HCT116 (cell line): ENCODE results near the gene TPD52L3. TPM values are rescaled to one million over a fixed set of nuclear protein-coding genes. Genes with fewer than 3 reads are reported as not detected.

ENCODE experiments used
- ATAC-seq: fragments of 200-7000 bp; cut with Tn5 transposase; 2 replicates; pipeline ENCODE4 v1.9.1; 2020; ENCODE audit warnings: mild to moderate bottlenecking, moderate library complexity
- BruUV-seq: library from RNA; stranded (reverse); fragments of 400-500 nt; replicated peaks from 2 replicates; lab custom pipeline; 2021; lab: Mats Ljungman, UMichigan
- CTCF ChIA-PET: fragments of 300-600 bp; sonication (Branson Sonifier 250); formaldehyde crosslinking; loops from one replicate; lab custom pipeline; 2021; ENCODE audit warnings: antibody characterized with exemption; lab: Charles Lee
- POLR2A ChIA-PET: fragments of 300-600, 350-600 bp; sonication (Branson Sonifier 250); formaldehyde crosslinking; loops from one replicate; lab custom pipeline; 2021; ENCODE audit warnings: antibody characterized with exemption; lab: Charles Lee
- RAD21 ChIA-PET, 2 experiments: fragments of 300-600 bp; sonication (Branson Sonifier 250); formaldehyde crosslinking; loops; one replicate each; lab custom pipeline; 2023; ENCODE audit warnings: low total read pairs in 2 of 2; ENCODE audit not compliant: uncharacterized antibody in 2 of 2, unreplicated experiment in 2 of 2, low non-redundant PET in 1 of 2; lab: Charles Lee
- DNase-seq: peaks from one replicate; pipeline ENCODE4 v3.0.0-alpha.2; 2010; ENCODE audit warnings: low read depth, low spot score
- H2AFZ ChIP-seq: fragments of 200-600 bp; shearing (Covaris generic), sonication (generic); 2 replicates; pipeline ENCODE4 v1.6.1; 2017; ENCODE audit warnings: low read depth, mixed run types, mixed read lengths, antibody characterized with exemption, low read length; ENCODE audit not compliant: poor library complexity, severe bottlenecking
- H3K27ac ChIP-seq: 2 replicates; pipeline ENCODE4 v1.5.1; 2012; ENCODE audit warnings: low read depth, low read length
- H3K27me3 ChIP-seq: fragments of 200-600 bp; sonication (generic); 2 replicates; pipeline ENCODE4 v1.6.1; 2016; ENCODE audit warnings: mixed run types, low read length, mixed read lengths; ENCODE audit not compliant: insufficient read depth
- H3K36me3 ChIP-seq, 2 experiments: fragments of 200-500 bp in 1 of 2; fragments of 200-600 bp in 1 of 2; sonication (Bioruptor generic) in 1 of 2; sonication (generic) in 1 of 2; 2 replicates each; pipeline versions ENCODE4 v1.5.1 to v1.6.1; 2014 to 2016; ENCODE audit warnings: low read length in 2 of 2, inconsistent platforms in 1 of 2, mixed read lengths in 1 of 2, mixed run types in 1 of 2; ENCODE audit not compliant: insufficient read depth in 2 of 2, control insufficient read depth in 1 of 2
- H3K4me1 ChIP-seq, 2 experiments: fragments of 200-600 bp in 1 of 2; sonication (generic) in 1 of 2; 2 replicates each; pipeline versions ENCODE4 v1.5.1 to v1.6.1; 2012 to 2017; ENCODE audit warnings: low read length in 2 of 2, inconsistent platforms in 1 of 2, mild to moderate bottlenecking in 1 of 2, mixed read lengths in 1 of 2, mixed run types in 1 of 2, moderate library complexity in 1 of 2; ENCODE audit not compliant: insufficient read depth in 2 of 2, control insufficient read depth in 1 of 2
- H3K4me2 ChIP-seq: fragments of 200-600 bp; sonication (generic); 2 replicates; pipeline ENCODE4 v1.6.1; 2017; ENCODE audit warnings: mixed run types, low read length, mixed read lengths
- H3K4me3 ChIP-seq, 2 experiments: fragments of 200-600 bp in 1 of 2; sonication (generic) in 1 of 2; replicated peaks in 1 of 2; 2 replicates each; pipeline ENCODE4 v1.5.1; 2011 to 2016; ENCODE audit warnings: low read length in 2 of 2, control low read depth in 1 of 2, low read depth in 1 of 2, mild to moderate bottlenecking in 1 of 2, mixed read lengths in 1 of 2, mixed run types in 1 of 2
- H3K79me2 ChIP-seq: fragments of 200-600 bp; sonication (generic); 2 replicates; pipeline ENCODE4 v1.6.1; 2017; ENCODE audit warnings: mild to moderate bottlenecking, mixed run types, low read length, moderate library complexity, mixed read lengths; ENCODE audit not compliant: insufficient read depth
- H3K9ac ChIP-seq: fragments of 200-600 bp; sonication (generic); 2 replicates; pipeline ENCODE4 v1.6.1; 2016; ENCODE audit warnings: low read length, mixed read lengths
- H3K9me2 ChIP-seq: fragments of 200-600 bp; sonication (generic), shearing (Covaris generic); 2 replicates; pipeline ENCODE4 v1.6.1; 2017; ENCODE audit warnings: mixed run types, mild to moderate bottlenecking, moderate library complexity; ENCODE audit not compliant: insufficient read depth
- H3K9me3 ChIP-seq, 2 experiments: fragments of 200-500 bp in 1 of 2; fragments of 200-600 bp in 1 of 2; sonication (Bioruptor generic) in 1 of 2; sonication (generic) in 1 of 2; 2 replicates each; pipeline ENCODE4 v1.6.1; 2014 to 2017; ENCODE audit warnings: low read length in 2 of 2, mixed read lengths in 2 of 2, inconsistent platforms in 1 of 2, low read depth in 1 of 2, mild to moderate bottlenecking in 1 of 2, mixed run types in 1 of 2, moderate library complexity in 1 of 2; ENCODE audit not compliant: control insufficient read depth in 1 of 2, insufficient read depth in 1 of 2
- H4K20me1 ChIP-seq: fragments of 200-600 bp; sonication (generic), shearing (Covaris generic); 2 replicates; pipeline ENCODE4 v1.6.1; 2017; ENCODE audit warnings: mixed run types, mild to moderate bottlenecking, moderate library complexity; ENCODE audit not compliant: insufficient read depth
- CEBPB ChIP-seq: IDR thresholded peaks from 2 replicates; pipeline ENCODE4 v1.6.1; 2012; ENCODE audit warnings: low read depth
- ELF1 ChIP-seq: IDR thresholded peaks from 2 replicates; pipeline ENCODE4 v1.6.1; 2012; ENCODE audit warnings: low read depth, borderline replicate concordance
- EZH2 ChIP-seq: fragments of 200-600 bp; sonication (generic); IDR thresholded peaks from 2 replicates; pipeline ENCODE4 v1.6.1; 2017; ENCODE audit warnings: antibody characterized with exemption, mixed run types
- EZH2phosphoT487 ChIP-seq: fragments of 200-600 bp; IDR thresholded peaks from 2 replicates; pipeline ENCODE4 v1.6.1; 2018; ENCODE audit warnings: antibody characterized with exemption, borderline replicate concordance
- POLR2AphosphoS5 ChIP-seq: IDR thresholded peaks from 2 replicates; pipeline ENCODE4 v1.6.1; 2011; ENCODE audit warnings: mild to moderate bottlenecking, low read depth, low read length, moderate library complexity
- RAD21 ChIP-seq: IDR thresholded peaks from 2 replicates; pipeline ENCODE4 v1.6.1; 2012; ENCODE audit warnings: low read depth, mild to moderate bottlenecking
- SIN3A ChIP-seq: IDR thresholded peaks from 2 replicates; pipeline ENCODE4 v1.6.1; 2012; ENCODE audit warnings: low read depth
- SRF ChIP-seq: IDR thresholded peaks from 2 replicates; pipeline ENCODE4 v1.6.1; 2012; ENCODE audit warnings: low read depth
- YY1 ChIP-seq: IDR thresholded peaks from 2 replicates; pipeline ENCODE4 v1.6.1; 2011; ENCODE audit warnings: low read length, low read depth, moderate library complexity, mild to moderate bottlenecking; ENCODE audit not compliant: insufficient replicate concordance; ENCODE audit errors: extremely low read depth
- intact Hi-C: fragments of 100-400 bp; cut with micrococcal nuclease; formaldehyde crosslinking; loops from 2 replicates; pipeline ENCODE4 v1.10.0; 2022
- total RNA-seq: library from RNA; stranded (reverse); gene quantifications from one replicate; pipeline ENCODE4 v1.2.1, GENCODE V29; 2021; ENCODE audit not compliant: unreplicated experiment
- TF ChIP-seq, protein P1 (sequence below), 3 experiments: fragments of 200-600 bp in 1 of 3; sonication (generic) in 1 of 3; IDR thresholded peaks in 2 of 3; conservative IDR thresholded peaks in 1 of 3; 2 replicates each; pipeline ENCODE4 v1.5.1; 2012 to 2017; ENCODE audit warnings: low read depth in 2 of 3, low read length in 2 of 3, antibody characterized with exemption in 1 of 3, borderline replicate concordance in 1 of 3, control low read depth in 1 of 3, mild to moderate bottlenecking in 1 of 3, mixed read lengths in 1 of 3, mixed run types in 1 of 3, moderate library complexity in 1 of 3; ENCODE audit not compliant: insufficient read depth in 1 of 3
- TF ChIP-seq, protein P2 (sequence below): IDR thresholded peaks from 2 replicates; pipeline ENCODE4 v1.6.1; 2012; ENCODE audit warnings: low read depth
- TF ChIP-seq, protein P3 (sequence below): IDR thresholded peaks from 2 replicates; pipeline ENCODE4 v1.6.1; 2012
- TF ChIP-seq, protein P4 (sequence below): IDR thresholded peaks from 2 replicates; pipeline ENCODE4 v1.6.1; 2012

The TPD52L3 gene
- total RNA-seq, 1 experiment from 2014 or later, result not detected

DNA sequence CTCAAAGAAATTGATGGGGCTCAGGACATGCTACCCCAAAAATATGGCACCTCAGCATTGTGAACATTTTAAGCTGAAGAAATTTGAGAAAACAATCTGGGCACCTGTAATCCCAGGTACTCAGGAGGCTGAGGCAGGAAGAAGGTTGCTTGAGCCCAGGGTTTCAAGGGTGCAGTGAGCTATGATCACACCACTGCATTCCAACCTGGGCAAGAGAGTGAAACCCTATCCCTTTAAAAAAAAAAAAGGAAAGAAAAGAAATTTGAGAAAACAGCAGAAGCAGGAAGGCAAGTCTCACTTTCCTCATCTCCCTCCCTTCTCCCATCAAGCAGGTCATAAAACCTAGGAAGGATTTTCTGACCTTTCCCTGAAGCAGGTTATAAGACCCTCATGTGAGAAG is 23.6 kb downstream of the TPD52L3 start:
- BruUV-seq, result no TSS peak
- ChIA-PET CTCF (interaction anchor here (0.6 kb wide), 1 partner anchor 751 kb away, joined by 3 read pairs; no protein-coding TSS in a partner anchor), RAD21 (no interaction called here)

DNA sequence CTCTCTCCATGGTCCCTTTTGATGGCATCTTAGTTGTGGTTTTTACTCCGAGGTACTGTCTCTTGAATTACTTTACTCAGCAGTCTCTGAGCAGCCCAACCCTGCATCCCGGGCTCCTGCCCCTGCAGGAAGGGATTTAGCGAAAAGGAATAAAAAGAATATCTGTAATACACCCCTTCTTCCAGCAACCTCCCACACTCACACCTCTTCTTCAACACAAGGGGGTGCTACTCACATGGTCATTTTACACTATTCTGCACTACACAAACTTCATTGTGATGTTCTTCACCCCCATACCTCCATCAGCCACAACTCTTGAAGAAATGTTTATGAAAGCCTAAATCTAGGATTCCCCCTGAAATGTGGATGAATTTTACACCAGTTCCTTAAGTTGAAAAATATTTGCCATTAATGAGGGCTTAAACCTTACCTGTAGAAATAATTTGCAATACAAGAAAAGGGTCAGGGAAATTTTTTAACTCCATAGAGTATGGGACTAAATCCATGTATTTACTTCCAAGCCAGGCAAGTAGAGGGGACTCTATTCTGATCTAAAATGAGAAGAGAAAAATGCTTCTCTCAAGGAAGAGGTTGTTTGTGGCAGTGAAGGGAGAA is 26.0 kb downstream of the TPD52L3 start:
- no peaks in the 10 kb centered on the region for H3K79me2 ChIP-seq
- ChIA-PET POLR2A (interaction anchor here (0.7 to 0.8 kb wide), 2 partner anchors 213 to 327 kb away, joined by 3 read pairs; no protein-coding TSS in a partner anchor), CTCF (interaction anchor here (0.7 to 2.2 kb wide), 7 partner anchors 11 to 385 kb away, joined by 3 to 11 read pairs (median 3); no protein-coding TSS in a partner anchor), RAD21 (interaction anchor here in 1 of 2 experiments (0.6 kb wide), 1 partner anchor 59 kb away, joined by 5 read pairs; the partner anchor contains the start of gene UHRF2)
- H3K4me3 ChIP-seq, result no peak overlapping the region
- BruUV-seq, result no TSS peak
- no peaks in the 10 kb centered on the region for H3K27me3 ChIP-seq
- peak overlapping the region; percentile 2 for H2AFZ ChIP-seq
- ATAC-seq (peak; percentile 98), DNase-seq (peak; percentile 49)
- 0 out of 2 replicates have a peak overlapping the region, but pooled peaks have one; percentile 20 for H3K4me2 ChIP-seq
- H3K36me3 ChIP-seq, result no peaks in the 10 kb centered on the region
- H3K27ac ChIP-seq, result no peak overlapping the region
- no peaks in the 10 kb centered on the region for H3K9me3 ChIP-seq
- no peaks in the 10 kb centered on the region for H4K20me1 ChIP-seq
- peaks cover 0 to 5% of the 10 kb centered on the region in 2 experiments; a peak in 1 of 4 replicates for H3K4me1 ChIP-seq
- H3K9me2 ChIP-seq, result no peaks in the 10 kb centered on the region
- H3K9ac ChIP-seq, result no peak overlapping the region
- intact Hi-C loops, result loop anchor here (1.0 kb wide), 3 partner anchors 214 to 385 kb away; no protein-coding TSS in a partner anchor
- TF ChIP-seq, protein P1, sequence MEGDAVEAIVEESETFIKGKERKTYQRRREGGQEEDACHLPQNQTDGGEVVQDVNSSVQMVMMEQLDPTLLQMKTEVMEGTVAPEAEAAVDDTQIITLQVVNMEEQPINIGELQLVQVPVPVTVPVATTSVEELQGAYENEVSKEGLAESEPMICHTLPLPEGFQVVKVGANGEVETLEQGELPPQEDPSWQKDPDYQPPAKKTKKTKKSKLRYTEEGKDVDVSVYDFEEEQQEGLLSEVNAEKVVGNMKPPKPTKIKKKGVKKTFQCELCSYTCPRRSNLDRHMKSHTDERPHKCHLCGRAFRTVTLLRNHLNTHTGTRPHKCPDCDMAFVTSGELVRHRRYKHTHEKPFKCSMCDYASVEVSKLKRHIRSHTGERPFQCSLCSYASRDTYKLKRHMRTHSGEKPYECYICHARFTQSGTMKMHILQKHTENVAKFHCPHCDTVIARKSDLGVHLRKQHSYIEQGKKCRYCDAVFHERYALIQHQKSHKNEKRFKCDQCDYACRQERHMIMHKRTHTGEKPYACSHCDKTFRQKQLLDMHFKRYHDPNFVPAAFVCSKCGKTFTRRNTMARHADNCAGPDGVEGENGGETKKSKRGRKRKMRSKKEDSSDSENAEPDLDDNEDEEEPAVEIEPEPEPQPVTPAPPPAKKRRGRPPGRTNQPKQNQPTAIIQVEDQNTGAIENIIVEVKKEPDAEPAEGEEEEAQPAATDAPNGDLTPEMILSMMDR (IDR thresholded peaks at IDR 0.05 in 2 of 3, conservative IDR thresholded peaks at IDR 0.05 in 1 of 3; ENCODE audit: borderline replicate concordance in 1 of 3, insufficient read depth in 1 of 3, low read depth in 2 of 3, low read length in 2 of 3), result peak; percentile 65 to 87 (median 77)
- TF ChIP-seq, protein P2, sequence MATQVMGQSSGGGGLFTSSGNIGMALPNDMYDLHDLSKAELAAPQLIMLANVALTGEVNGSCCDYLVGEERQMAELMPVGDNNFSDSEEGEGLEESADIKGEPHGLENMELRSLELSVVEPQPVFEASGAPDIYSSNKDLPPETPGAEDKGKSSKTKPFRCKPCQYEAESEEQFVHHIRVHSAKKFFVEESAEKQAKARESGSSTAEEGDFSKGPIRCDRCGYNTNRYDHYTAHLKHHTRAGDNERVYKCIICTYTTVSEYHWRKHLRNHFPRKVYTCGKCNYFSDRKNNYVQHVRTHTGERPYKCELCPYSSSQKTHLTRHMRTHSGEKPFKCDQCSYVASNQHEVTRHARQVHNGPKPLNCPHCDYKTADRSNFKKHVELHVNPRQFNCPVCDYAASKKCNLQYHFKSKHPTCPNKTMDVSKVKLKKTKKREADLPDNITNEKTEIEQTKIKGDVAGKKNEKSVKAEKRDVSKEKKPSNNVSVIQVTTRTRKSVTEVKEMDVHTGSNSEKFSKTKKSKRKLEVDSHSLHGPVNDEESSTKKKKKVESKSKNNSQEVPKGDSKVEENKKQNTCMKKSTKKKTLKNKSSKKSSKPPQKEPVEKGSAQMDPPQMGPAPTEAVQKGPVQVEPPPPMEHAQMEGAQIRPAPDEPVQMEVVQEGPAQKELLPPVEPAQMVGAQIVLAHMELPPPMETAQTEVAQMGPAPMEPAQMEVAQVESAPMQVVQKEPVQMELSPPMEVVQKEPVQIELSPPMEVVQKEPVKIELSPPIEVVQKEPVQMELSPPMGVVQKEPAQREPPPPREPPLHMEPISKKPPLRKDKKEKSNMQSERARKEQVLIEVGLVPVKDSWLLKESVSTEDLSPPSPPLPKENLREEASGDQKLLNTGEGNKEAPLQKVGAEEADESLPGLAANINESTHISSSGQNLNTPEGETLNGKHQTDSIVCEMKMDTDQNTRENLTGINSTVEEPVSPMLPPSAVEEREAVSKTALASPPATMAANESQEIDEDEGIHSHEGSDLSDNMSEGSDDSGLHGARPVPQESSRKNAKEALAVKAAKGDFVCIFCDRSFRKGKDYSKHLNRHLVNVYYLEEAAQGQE, result no peak
- TF ChIP-seq RAD21 (peak; percentile 91), SIN3A (no peak)

More for the DNA sequence above, 23.6 kb downstream of the TPD52L3 start:
- TF ChIP-seq CEBPB, result no peak
- TF ChIP-seq POLR2AphosphoS5, result no peak
- TF ChIP-seq SRF, result no peak
- TF ChIP-seq, protein P3, sequence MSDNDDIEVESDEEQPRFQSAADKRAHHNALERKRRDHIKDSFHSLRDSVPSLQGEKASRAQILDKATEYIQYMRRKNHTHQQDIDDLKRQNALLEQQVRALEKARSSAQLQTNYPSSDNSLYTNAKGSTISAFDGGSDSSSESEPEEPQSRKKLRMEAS, result no peak
- TF ChIP-seq, protein P4, sequence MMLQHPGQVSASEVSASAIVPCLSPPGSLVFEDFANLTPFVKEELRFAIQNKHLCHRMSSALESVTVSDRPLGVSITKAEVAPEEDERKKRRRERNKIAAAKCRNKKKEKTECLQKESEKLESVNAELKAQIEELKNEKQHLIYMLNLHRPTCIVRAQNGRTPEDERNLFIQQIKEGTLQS, result no peak
- TF ChIP-seq SIN3A, result no peak
- no peak for TF ChIP-seq EZH2
- no peak for TF ChIP-seq EZH2phosphoT487
- no peak for TF ChIP-seq ELF1
- no peak for TF ChIP-seq YY1
- no peaks in the 10 kb centered on the region for H3K36me3 ChIP-seq
- ATAC-seq (no peak), DNase-seq (no peak)
- no peak overlapping the region for H3K4me3 ChIP-seq
- no peaks in the 10 kb centered on the region for H4K20me1 ChIP-seq
- no peak overlapping the region for H2AFZ ChIP-seq
- H3K4me2 ChIP-seq, result no peak overlapping the region
- H3K9ac ChIP-seq, result no peak overlapping the region
- H3K9me2 ChIP-seq, result no peaks in the 10 kb centered on the region
- no peak overlapping the region for H3K27ac ChIP-seq
- no peaks in the 10 kb centered on the region for H3K79me2 ChIP-seq
- peaks cover 0 to 5% of the 10 kb centered on the region in 2 experiments; a peak in 1 of 4 replicates for H3K4me1 ChIP-seq
- H3K9me3 ChIP-seq, result no peaks in the 10 kb centered on the region
- H3K27me3 ChIP-seq, result no peaks in the 10 kb centered on the region
- POLR2A ChIA-PET, result no interaction called here
- intact Hi-C loops, result no loop called here
